GM12892 (cell line): ENCODE data around the gene WDR26.

ENCODE experiments used
- POLR2A ChIP-seq: IDR thresholded peaks from 2 replicates; pipeline ENCODE4 v1.6.1; 2011; ENCODE audit warnings: low read depth, low read length, control low read depth
- POLR2AphosphoS5 ChIP-seq: IDR thresholded peaks from 2 replicates; pipeline ENCODE4 v1.6.1; 2011; ENCODE audit warnings: low read depth, low read length, control low read depth
- TAF1 ChIP-seq: IDR thresholded peaks from 2 replicates; pipeline ENCODE4 v1.6.1; 2011; ENCODE audit warnings: low read depth, mild to moderate bottlenecking, control low read depth, low read length, borderline replicate concordance

- TF ChIP-seq POLR2AphosphoS5 (no peak), TAF1 (no peak), POLR2A (no peak)
These were observed 24.4 kb upstream of the WDR26 start for GRCh38 chr1:224458996-224459395.
